Neuronal stem cell (in vitro differentiated cells): ENCODE data around the gene PKIB. TPM values are rescaled to one million over a fixed set of nuclear protein-coding genes. Genes with fewer than 3 reads are reported as not detected.

Source experiments
- DNase-seq: peaks from one replicate; pipeline ENCODE4 v3.0.0-alpha.2; 2013; ENCODE audit warnings: low spot score
- H2AFZ ChIP-seq: one replicate; pipeline ENCODE4 v1.6.1; 2013; ENCODE audit warnings: mild to moderate bottlenecking, low read length, inconsistent platforms
- H2AK5ac ChIP-seq: 2 replicates; pipeline ENCODE4 v1.6.1; 2013; ENCODE audit warnings: low read depth, mild to moderate bottlenecking, inconsistent platforms, low read length, moderate library complexity, mixed read lengths
- H2BK120ac ChIP-seq: 2 replicates; pipeline ENCODE4 v1.6.1; 2013; ENCODE audit warnings: low read depth, mild to moderate bottlenecking, inconsistent platforms, low read length, moderate library complexity, mixed read lengths
- H2BK12ac ChIP-seq: one replicate; pipeline ENCODE4 v1.6.1; 2013; ENCODE audit warnings: low read length, inconsistent platforms
- H2BK15ac ChIP-seq: 2 replicates; pipeline ENCODE4 v1.6.1; 2013; ENCODE audit warnings: mild to moderate bottlenecking, low read length, inconsistent platforms, mixed read lengths
- H2BK5ac ChIP-seq: one replicate; pipeline ENCODE4 v1.6.1; 2013; ENCODE audit warnings: inconsistent platforms, mild to moderate bottlenecking, low read length, moderate library complexity
- H3K14ac ChIP-seq: one replicate; pipeline ENCODE4 v1.6.1; 2013; ENCODE audit warnings: low read length, inconsistent platforms
- H3K18ac ChIP-seq: 2 replicates; pipeline ENCODE4 v1.6.1; 2013; ENCODE audit warnings: low read length, inconsistent platforms
- H3K23ac ChIP-seq: 2 replicates; pipeline ENCODE4 v1.6.1; 2013; ENCODE audit warnings: low read depth, mild to moderate bottlenecking, mixed read lengths, low read length, inconsistent platforms; ENCODE audit not compliant: poor library complexity
- H3K27ac ChIP-seq: replicated peaks from 3 replicates; pipeline ENCODE4 v1.5.1; 2013; ENCODE audit warnings: low read length, inconsistent platforms
- H3K27me3 ChIP-seq, 3 experiments: 2 replicates each; pipeline ENCODE4 v1.6.1; 2013; ENCODE audit warnings: low read length in 3 of 3, mild to moderate bottlenecking in 2 of 3, inconsistent platforms in 1 of 3, low read depth in 1 of 3, mixed read lengths in 1 of 3, moderate library complexity in 1 of 3; ENCODE audit not compliant: control insufficient read depth in 3 of 3, insufficient read depth in 3 of 3
- H3K36me3 ChIP-seq, 2 donors: replicated peaks in 1 of 2; 2 replicates each; pipeline ENCODE4 v1.6.1; 2013; ENCODE audit warnings: low read length in 2 of 2; ENCODE audit not compliant: control insufficient read depth in 2 of 2, insufficient read depth in 2 of 2
- H3K4ac ChIP-seq: 2 replicates; pipeline ENCODE4 v1.6.1; 2013; ENCODE audit warnings: inconsistent platforms, mild to moderate bottlenecking, low read length, moderate library complexity
- H3K4me1 ChIP-seq, 2 donors: 1 replicate in 1 of 2; 2 replicates in 1 of 2; pipeline ENCODE4 v1.6.1; 2013; ENCODE audit warnings: low read length in 2 of 2, low read depth in 1 of 2; ENCODE audit not compliant: control insufficient read depth in 2 of 2, insufficient read depth in 1 of 2
- H3K4me2 ChIP-seq: one replicate; pipeline ENCODE4 v1.6.1; 2013; ENCODE audit warnings: mild to moderate bottlenecking, low read length, inconsistent platforms; ENCODE audit not compliant: insufficient read depth, poor library complexity, severe bottlenecking
- H3K4me3 ChIP-seq, 2 donors: 2 replicates each; pipeline ENCODE4 v1.5.1; 2013; ENCODE audit warnings: low read length in 2 of 2, mild to moderate bottlenecking in 2 of 2, inconsistent platforms in 1 of 2, moderate library complexity in 1 of 2
- H3K79me1 ChIP-seq: one replicate; pipeline ENCODE4 v1.6.1; 2013; ENCODE audit warnings: low read depth, mild to moderate bottlenecking, inconsistent platforms, low read length, moderate library complexity
- H3K9ac ChIP-seq: one replicate; pipeline ENCODE4 v1.6.1; 2013; ENCODE audit warnings: mild to moderate bottlenecking, low read depth, low read length, inconsistent platforms; ENCODE audit not compliant: poor library complexity
- H3K9me3 ChIP-seq, 2 donors: replicated peaks in 1 of 2; 2 replicates each; pipeline versions ENCODE3 to v1.6.1; 2013; ENCODE audit warnings: low read length in 2 of 2, mild to moderate bottlenecking in 2 of 2, inconsistent platforms in 1 of 2, low read depth in 1 of 2, mixed read lengths in 1 of 2, moderate library complexity in 1 of 2; ENCODE audit not compliant: control insufficient read depth in 2 of 2, insufficient read depth in 1 of 2
- H4K8ac ChIP-seq: one replicate; pipeline ENCODE4 v1.6.1; 2013; ENCODE audit warnings: low read depth, mild to moderate bottlenecking, inconsistent platforms, low read length, moderate library complexity
- H4K91ac ChIP-seq: one replicate; pipeline ENCODE4 v1.6.1; 2013; ENCODE audit warnings: low read length, low read depth, mild to moderate bottlenecking, inconsistent platforms; ENCODE audit not compliant: poor library complexity
- WGBS, 2 donors: extraction: QIAGEN DNeasy Blood & Tissue Kit; methylation state at CpG; one replicate each; pipeline ENCODE4 v1.1.7; 2013; ENCODE audit warnings: missing lambda C conversion rate in 2 of 2, mixed read lengths in 1 of 2; ENCODE audit not compliant: insufficient read length in 2 of 2, insufficient replicate concordance in 1 of 2; ENCODE audit errors: extremely low coverage in 2 of 2; 5-methylcytosine and 5-hydroxymethylcytosine counted together
- small RNA-seq: library from polyadenylated mRNA; stranded (forward); fragments of <200 nt; extraction: miRNeasy Mini kit (QIAGEN cat#:217004); gene quantifications from one replicate; pipeline ENCODE3, GENCODE V24; 2013; ENCODE audit not compliant: insufficient read depth

PKIB gene

GRCh38 chr6:122766256-122766655 is 156.1 kb downstream of the PKIB start:
- H3K4ac ChIP-seq = no peak overlapping the region
- no peak overlapping the region for H3K14ac ChIP-seq
- H3K27ac ChIP-seq = no peak overlapping the region
- DNase-seq = no peak
- H4K91ac ChIP-seq = no peak overlapping the region
- no peak overlapping the region for H3K23ac ChIP-seq
- H4K8ac ChIP-seq = no peak overlapping the region
- H3K9me3 ChIP-seq = no peaks in the 10 kb centered on the region
- no peaks in the 10 kb centered on the region for H3K4me1 ChIP-seq
- H3K36me3 ChIP-seq = no peaks in the 10 kb centered on the region
- H3K79me1 ChIP-seq = no peaks in the 10 kb centered on the region
- H2BK15ac ChIP-seq = no peak overlapping the region
- H2BK5ac ChIP-seq = no peak overlapping the region
- no peak overlapping the region for H3K18ac ChIP-seq
- H3K4me2 ChIP-seq = no peak overlapping the region
- no peak overlapping the region for H2BK12ac ChIP-seq
- no peak overlapping the region for H2AFZ ChIP-seq
- no peak overlapping the region for H3K4me3 ChIP-seq
- no peak overlapping the region for H2AK5ac ChIP-seq
- H3K9ac ChIP-seq = no peak overlapping the region
- H3K27me3 ChIP-seq = no peaks in the 10 kb centered on the region
- no peak overlapping the region for H2BK120ac ChIP-seq

- H2BK12ac ChIP-seq = no peak overlapping the region
- WGBS, 2 donors = no CpG with 5 or more reads among the region's 1 CpG
- no peak overlapping the region for H3K27ac ChIP-seq
- H3K23ac ChIP-seq = no peak overlapping the region
- no peaks in the 10 kb centered on the region for H3K36me3 ChIP-seq
- H3K14ac ChIP-seq = no peak overlapping the region
- no peak overlapping the region for H2AFZ ChIP-seq
- no peaks in the 10 kb centered on the region for H3K4me1 ChIP-seq
- H3K9ac ChIP-seq = no peak overlapping the region
- no peak overlapping the region for H4K91ac ChIP-seq
- H3K27me3 ChIP-seq = no peaks in the 10 kb centered on the region
- no peak overlapping the region for H3K18ac ChIP-seq
- no peak overlapping the region for H3K4ac ChIP-seq
- H4K8ac ChIP-seq = no peak overlapping the region
- H2BK15ac ChIP-seq = no peak overlapping the region
- DNase-seq = no peak
- no peak overlapping the region for H2BK5ac ChIP-seq
- H3K9me3 ChIP-seq = no peaks in the 10 kb centered on the region
- no peak overlapping the region for H2AK5ac ChIP-seq
- no peak overlapping the region for H2BK120ac ChIP-seq
- H3K4me3 ChIP-seq = no peak overlapping the region
- no peak overlapping the region for H3K4me2 ChIP-seq
- no peaks in the 10 kb centered on the region for H3K79me1 ChIP-seq
Measured at GRCh38 chr6:122770835-122771601, 160.8 kb downstream of the PKIB start.

DNA sequence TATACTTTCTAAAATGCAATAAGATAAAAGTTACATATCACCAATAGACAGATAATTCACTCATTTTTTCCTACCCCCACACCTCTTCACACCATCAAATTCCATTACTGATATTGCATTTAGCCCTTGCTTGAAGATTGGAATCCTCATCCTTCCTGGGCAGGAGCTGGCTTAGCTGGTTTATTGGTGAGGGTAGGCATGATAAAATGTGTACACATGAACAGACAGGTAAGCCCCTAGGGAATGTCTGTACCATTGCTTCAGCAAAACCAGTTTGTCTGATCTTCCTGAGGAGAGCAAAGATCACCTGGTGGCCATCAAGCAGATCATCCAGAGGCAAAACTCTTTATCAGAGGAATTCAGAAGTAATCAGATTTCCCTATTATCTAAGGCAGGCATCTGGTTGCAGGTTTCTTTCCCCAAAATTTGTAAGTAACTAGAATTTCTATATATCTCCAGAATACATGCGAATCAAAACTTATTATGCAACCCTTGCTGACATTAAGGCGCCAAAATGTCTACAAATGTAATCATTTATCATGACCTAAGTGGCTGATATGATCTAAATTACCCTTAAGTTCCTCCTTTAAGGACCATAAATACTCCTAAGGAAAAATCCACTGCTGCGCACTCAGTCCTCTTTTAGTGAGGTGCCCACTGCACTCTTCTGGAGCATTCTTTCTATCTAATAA is 162.7 kb downstream of the PKIB start:
- Histone ChIP-seq H2AK5ac (no peak overlapping the region), H3K79me1 (no peaks in the 10 kb centered on the region), H3K4me2 (no peak overlapping the region), H4K8ac (no peak overlapping the region), H3K27me3 (no peaks in the 10 kb centered on the region), H2BK15ac (no peak overlapping the region), H3K4ac (no peak overlapping the region), H3K36me3 (no peaks in the 10 kb centered on the region), H2AFZ (no peak overlapping the region), H3K9me3 (peaks cover 0 to 2% of the 10 kb centered on the region in 2 donors), H3K4me3 (no peak overlapping the region), H3K23ac (no peak overlapping the region), H4K91ac (no peak overlapping the region), H3K27ac (no peak overlapping the region), H3K9ac (no peak overlapping the region), H2BK5ac (no peak overlapping the region), H2BK12ac (no peak overlapping the region), H3K18ac (no peak overlapping the region), H3K14ac (no peak overlapping the region), H3K4me1 (no peaks in the 10 kb centered on the region), H2BK120ac (no peak overlapping the region)
- WGBS, 2 donors = no CpG with 5 or more reads among the region's 3 CpGs
- DNase-seq = no peak

Small RNA genes within 50 kb of the gene (small RNA-seq; reads per million reads assigned to genes)
- gene RN7SL564P = not detected
